SKM-1 (cell line): ENCODE results near the gene HDAC4.

Experiments
- DNase-seq: peaks from one replicate; lab custom pipeline; 2025; ENCODE audit not compliant: unreplicated experiment; lab: John Stamatoyannopoulos, UW

HDAC4 gene

DNA sequence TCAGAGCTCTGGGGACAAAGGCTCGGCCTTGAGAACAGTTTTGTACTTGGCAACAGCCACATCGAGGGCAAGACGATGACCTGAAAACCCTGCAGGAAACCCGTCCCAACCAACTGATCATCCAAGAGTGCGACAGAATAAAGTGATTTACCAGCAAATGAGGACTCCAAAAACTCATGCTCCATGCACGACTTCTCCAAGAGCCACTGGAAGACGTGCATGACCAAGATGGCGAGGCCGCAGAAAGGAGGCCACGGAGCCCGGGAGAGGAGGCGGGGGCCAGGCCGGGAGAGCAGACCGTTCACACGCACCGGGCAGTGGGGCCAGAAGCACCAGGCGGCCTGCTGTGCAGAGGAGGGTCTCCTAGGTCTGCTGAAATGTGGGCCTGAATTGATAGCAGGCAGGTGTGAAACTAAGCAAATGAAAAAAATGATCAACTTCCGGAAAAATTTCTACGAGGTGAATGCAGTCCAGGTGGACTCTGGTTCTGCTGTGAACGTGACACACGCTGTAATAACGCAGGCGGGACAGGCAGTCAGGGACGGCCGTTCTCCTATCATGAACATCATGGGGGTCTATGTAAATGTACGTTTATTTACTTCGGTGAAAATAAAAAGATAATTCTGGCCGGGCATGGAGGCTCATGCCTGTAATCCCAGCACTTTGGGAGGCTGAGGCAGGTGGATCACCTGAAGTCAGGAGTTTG, 252.2 kb downstream of the HDAC4 start:
- DNase-seq = no peak

DNA sequence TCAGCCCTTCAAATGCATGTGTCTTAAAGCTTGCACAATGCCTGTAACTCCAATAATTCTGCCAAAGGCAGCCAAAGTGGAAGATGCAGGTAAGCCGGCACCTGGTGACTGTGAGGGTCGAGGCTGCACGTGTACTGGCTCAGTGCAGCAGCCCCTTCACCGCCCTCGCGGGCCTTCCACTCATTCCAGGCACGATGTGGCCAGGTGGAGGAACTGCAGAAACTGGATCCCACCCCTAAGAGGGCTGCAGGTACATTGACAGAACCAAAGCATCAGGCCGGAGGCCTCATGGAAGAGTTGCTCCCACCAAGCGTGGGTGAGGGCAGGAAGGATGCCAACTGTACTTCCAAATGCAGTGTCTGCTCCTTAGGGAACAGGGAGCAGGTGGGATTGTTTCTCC, 253.4 kb downstream of the HDAC4 start:
- no peak for DNase-seq

DNA sequence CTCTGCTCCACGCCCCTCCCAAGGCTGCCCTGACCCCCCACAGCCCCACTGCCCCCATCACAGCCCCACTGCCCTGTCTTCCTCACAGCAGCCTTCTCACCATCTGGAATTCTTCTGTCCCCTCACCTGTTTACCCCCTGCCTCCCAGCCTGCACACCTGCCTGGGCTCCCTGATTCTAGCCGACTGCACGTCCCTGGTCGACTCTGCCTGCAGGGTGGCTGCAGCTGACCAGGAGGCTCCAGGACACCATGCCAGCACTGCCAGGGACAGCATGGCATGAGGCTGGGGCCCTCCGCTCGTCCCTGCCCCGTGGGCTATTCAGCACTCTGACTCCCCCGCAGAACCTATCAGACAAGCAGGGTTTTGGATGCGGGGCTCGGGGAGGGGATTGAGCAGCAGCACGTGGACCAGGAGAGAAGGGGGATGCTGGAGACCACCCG, 254.1 kb downstream of the HDAC4 start:
- DNase-seq = no peak

DNA sequence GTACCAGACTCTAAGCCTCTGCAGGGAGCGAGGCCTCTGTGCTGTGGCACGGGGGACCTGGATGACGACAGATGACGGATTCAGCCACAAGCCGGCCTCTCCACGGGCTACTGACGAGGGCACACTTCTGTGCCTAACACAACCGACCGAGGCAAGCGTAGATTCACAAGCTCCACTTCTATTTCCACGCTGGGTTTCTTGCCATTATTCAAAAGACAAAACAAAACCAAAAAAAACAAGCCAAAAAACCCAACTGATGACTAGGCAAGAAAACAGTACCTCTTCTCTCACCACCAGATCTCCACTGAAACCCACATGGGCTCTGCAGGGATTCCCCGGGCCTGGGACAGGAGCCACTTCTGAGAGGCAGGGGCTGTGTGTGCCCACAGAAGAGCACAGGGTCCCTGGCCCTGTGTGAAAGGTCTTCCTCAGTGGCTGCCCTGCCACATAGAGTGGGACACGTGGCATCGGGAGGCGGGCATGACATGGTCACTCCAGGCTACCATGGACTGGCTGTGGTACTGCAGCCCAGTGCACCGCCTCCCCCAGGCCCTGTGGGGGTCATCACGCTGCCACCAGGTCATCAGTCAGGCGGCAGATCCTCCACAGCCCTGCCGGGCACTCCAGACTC, 254.7 kb downstream of the HDAC4 start:
- DNase-seq = no peak

DNA sequence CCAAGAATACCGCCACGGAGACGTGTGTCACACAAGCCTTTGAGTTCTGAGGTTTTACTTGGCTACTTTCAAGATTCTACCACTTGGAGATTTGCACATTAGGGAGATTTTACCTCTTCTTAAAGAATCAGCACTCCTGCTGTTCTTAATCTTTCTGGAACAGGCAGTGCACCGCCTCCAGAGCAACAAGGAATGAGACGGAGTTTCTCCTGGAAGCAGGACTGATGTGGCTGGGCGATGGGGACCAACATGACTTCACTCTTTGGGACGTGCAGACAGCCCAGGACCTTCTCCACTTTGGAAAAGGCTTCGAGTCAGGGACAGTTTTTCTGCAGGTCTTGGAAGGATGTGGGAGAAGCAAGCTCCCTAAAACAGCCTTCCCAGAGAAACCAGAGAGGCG, 255.2 kb downstream of the HDAC4 start:
- DNase-seq = no peak

DNA sequence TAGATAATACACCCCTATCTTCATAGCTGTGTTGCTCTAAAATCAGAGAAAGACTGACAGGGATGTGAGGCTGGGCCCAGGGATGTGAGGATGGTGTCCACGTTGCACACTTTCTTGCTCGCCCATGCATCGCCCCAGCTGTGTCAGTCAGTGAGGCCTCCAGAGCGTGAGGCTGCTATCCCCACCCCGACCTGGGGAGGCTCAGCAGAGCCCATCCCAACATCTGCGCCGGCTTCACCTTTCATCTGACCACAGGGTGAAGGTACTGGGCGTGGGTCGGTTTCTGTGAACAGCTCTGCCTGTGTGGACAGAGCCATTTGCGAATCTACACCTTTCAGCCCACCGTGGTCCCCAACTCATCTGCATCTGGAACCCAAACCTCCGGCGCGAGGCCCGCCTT, 255.7 kb downstream of the HDAC4 start:
- no peak for DNase-seq

DNA sequence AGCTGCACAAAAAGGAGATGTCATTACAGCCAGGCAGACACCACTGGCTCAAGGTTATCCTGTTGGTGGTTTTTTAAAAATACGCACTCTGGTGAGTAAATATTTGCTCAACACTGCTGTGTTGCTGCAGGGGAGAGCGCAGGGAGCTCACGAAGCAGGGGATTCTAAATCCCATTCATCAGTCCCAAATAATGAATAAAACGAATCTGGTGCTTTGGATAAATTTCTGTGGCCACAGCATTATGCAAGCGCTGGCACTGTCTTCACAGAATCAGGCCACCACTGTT, 256.2 kb downstream of the HDAC4 start:
- no peak for DNase-seq

DNA sequence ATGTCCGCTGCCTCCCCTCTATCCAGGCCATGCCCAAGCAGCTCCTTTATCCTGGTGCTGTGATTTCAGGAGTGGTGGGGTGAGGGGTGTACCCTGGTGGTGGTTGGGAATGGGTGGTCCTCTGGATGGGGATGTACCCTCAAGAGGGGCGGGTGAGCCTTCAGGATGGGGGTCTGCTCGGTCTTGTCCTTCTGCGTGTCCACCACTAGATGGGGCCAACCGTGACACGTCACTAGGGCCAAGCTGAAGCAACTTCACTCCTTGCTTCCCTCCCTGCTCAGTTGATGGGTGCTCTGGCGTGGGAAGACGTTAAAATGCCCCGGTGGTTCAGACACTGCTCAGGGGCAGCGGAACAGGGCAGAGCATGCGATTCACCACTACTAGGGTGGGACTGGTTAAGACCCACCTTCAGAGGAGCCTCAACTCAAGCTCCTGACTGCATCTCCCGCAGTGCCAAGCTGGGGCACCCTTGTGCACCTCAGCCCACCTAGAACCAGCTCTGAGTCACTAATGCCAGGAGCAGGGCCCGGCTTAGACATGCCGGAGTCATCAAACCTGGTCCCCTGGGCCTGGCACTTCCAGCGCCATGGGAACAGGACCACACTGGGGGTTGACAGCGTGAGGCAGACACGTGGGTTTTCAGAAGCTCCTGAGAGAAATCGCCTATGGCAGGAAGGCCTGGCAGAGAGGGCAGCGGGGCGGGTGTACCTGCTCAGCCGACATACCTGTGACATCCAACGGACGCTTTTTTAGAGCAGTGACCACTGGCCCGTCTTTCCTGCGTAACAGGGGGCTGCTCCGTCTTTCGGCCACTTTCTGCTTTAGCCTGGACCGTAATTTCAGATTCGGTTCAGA, 256.7 kb downstream of the HDAC4 start:
- DNase-seq = no peak

DNA sequence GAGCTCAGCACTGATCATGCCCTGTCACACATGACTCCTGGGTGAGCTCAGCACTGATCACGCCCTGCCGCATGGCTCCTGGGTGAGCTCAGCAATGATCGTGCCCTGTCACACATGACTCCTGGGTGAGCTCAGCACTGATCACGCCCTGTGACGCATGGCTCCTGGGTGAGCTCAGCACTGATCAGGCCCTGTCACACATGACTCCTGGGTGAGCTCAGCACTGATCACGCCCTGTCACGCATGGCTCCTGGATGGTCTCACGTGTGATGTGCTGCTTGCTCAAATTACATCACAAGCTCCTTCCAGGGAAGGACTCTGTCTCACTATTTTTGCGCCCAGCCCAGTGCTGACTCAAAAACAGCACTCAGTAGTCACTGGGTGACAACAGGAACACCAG, 258.0 kb downstream of the HDAC4 start:
- DNase-seq = no peak

DNA sequence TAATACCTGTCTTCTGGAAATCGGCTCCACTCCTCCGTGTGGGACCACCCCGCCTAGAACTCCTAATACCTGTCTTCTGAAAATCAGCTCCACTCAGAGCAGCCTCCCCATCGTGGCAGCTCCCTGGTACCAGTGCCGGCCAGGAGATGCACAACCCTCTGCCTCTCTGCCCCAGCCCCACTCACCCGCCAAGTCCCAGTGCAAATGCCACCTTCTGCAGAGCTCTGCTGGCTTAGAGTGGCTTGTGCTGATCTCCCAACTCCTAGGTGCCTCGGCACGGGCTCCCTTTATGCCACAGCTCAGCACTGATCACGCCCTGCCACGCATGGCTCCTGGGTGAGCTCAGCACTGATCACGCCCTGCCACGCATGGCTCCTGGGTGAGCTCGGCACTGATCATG, 258.5 kb downstream of the HDAC4 start:
- no peak for DNase-seq

DNA sequence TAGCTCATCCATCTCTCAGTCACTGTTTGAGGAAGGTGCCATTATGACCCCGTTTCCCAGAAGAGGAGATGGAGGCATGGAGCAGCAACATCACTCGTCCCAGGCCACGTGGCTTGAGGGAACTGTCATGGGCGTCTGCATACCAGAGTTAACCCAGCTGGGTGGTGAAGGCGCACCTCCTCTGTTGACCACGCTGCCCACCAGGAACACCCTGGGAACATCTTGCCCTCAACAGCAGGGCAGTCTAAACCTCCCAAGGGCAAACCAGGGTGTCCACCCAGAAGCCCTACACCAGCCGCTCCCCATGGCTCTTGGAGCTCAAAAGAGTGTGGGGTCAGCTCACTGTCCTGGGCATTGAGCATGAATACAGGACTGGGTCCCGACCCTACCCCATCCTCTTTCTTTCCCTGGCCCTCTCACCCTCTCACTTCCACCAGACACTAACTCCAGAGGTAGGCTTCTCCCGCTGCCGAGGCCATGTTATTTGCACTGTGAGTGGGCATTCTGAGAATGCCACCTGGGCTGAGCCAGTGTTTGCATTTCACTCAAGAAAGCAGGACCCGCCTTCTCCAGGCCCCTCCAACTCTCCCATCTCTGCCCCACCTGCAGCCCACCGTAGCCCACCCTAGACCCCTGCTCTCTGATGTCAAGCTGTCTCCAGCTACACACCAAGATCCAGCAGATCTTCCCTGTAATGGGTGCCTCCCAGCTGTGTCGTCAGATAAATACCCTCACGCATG, 259.6 kb downstream of the HDAC4 start:
- no peak for DNase-seq

DNA sequence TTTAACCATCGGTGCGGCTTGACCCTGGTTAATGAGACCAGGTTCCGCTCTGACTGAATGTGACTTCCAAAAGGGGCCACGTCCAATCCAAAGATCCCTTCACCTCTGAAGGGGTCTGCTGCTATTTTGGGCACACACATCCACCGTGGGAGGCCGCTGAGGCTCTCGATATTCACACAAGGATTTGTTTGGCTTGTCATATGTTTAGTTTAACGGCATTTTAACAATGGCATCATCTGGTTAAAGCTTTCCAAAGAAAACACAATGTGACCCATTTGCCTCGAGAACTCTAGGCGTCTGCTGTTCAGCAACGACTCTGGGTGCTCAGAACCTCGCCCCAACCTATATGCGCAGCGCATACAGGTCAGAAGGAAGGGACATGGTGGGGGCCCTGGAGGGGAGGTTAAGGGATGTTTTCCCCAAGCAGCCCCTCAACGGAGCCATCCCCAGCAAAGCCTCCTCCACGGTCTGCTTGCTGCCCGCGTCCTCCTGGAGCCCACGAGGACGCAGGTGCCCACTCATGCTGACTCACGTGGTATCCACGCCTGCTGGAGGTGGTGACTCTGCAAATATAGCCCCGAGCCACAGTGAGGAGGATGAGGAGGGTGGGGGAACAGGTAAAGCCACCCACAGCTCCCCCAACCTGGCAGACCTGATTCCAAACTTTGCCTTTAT, 260.3 kb downstream of the HDAC4 start:
- no peak for DNase-seq

DNA sequence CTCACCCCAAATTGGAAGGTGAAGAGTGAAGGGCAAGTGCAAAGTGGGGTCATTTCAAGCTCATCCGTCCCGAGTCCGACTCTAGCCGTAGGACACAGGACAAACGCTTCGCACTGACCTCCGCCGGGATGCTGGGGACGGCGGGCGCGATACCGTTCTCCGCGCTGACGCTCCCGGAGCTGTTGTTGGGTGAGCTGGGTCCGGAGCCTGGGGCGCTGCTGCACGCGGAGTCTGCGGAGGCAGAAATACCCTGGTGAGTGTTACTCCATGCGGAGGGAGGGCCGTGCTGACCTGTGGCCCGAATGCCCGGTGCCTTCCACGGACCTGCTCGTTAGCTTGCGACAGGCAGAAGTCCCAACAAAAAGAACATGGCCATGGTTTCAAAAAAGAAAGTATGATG, 261.3 kb downstream of the HDAC4 start:
- DNase-seq = no peak

DNA sequence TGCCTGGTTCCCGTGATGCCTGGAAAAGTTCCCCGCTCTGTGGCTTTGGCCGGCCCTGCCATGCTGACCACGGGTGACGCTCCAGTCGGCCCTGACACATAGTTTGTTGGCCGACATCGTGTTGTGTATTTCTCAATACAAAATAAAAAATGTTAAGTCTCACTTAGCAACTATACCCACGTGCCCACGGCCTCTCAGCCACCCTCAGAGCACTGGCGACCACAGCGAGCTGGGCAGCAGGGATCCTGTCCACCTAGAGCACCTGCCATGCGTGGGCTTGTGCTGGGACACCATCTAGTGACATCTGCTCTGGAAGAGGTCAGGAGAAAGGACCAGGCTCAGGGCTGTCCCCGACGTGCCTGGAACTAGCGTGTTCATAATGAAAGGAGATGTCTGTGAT, 261.7 kb downstream of the HDAC4 start:
- DNase-seq = no peak

DNA sequence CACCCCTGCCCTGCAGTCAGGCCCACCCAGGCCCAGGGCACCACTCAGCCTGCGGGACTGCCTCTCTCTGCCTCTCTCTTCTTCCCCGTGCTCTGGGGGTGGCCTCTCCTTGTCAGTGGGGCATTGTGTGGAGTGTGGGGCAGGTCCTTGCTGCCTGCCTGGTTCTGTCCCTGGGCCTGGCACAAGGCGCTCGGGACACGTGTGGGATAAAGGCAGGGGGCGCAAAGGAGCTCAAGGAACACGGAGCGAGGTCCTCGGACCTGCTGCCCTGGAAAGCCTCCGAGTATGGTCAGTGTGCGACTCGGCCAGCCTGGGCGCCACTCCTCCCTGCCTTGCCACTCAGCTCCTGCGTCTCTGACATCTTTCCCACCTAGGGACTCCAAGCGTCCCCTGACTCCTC, 262.2 kb downstream of the HDAC4 start:
- DNase-seq = no peak

DNA sequence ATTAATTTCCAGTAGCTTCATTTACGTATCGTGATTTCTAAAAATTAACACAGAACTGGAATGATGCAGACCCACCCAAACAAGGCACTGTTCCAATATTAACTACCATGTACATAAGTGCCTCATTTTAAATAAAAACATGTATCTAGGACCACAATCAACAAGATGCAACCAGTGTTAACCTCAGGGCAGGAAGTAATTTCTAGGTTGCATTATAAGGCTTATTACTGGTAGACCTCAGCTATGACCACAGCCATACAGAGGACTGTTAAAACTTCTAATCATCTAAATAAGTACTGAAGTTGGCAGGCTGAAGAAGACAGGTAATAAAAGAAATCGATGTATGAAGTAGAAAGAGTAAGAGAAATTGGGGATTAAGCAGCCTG, 262.9 kb downstream of the HDAC4 start:
- DNase-seq = no peak

DNA sequence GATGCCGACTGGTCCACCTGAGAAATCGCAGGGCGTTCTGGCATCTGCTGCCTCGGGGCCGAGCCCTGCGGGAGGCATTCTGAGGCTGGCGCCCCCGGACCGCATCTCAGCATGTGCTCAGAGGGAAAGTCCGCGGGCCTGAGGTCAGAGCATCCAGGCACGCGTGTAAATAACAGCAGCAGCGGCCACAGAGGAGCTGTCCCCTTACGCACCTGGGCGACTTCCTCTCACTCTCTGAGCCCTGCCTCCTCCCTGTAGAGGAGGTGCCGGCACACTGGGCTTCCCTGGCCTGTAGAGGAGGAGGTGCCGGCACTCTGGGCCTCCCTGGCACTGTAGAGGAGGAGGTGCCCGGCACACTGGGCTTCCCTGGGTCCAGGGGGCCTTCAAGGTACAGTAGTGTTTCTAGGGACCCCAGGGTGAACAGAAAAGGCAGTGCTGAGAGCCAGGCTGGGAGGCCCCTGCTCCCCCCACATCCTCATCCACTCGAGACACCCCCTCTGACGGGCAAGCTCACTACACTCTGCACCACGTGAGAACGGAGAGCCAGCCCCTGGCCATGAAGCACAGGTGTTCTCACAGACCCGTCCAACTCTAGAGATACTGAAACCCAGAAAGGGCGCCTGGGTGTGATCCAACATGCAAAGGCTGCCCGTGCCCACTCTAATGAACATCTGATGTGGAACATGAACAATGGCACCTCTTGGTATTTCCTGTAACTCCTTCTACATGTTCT, 263.5 kb downstream of the HDAC4 start:
- no peak for DNase-seq

DNA sequence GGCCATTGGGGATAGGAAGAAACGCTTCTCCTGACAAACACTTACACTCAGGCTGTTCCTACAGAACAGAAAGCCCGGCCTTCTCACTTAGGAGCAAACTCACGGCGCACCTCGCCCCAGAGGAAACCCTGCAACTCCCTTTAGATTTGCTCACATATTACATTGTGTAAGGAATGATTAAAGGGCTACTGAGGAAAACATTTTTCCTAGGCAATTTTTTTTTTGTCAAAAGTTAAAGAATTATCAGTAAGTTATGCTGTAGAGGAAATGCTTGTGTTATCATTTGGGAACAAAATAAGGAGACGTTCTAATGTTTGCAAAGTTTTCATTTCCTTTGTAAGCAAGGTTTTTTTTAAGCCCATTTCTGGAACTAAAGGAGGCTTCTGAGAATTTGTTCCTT, 264.1 kb downstream of the HDAC4 start:
- DNase-seq = no peak

DNA sequence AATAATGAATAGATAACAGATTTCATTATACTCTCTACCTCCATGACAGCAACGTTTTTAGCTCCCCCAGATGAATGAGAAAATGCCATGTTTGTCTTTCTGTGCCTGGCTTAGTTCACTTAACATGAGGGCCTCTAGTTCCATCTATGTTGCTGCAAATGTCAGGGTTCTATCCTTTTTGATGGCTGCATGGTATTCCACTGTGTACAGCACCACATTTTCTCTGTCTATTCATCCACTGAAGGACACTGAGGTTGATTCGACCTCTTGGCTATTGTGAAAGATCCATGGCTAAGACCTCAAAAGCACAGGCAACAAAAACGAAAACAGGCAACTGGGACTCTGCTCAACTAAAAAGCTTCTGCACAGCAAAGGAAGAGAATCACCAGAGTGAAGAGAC, 264.6 kb downstream of the HDAC4 start:
- DNase-seq = no peak

DNA sequence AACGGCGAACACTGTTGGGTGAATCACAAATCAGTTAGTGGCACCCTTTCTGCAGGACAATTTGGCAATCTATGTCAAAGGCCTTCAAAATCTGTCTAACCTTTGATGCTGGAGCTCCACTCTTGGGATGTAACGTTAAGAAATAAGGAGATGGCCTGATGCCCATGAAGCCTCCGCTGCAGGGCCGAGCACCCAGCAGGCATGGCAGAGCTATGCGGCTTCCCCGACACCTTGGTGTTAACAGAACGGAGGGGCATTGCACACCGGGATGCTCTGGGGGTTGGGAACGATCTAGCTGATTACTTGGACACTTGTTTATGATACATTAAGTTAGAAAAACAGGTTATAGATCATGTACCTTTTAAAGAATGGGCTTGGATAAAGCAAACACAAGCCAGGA, 265.3 kb downstream of the HDAC4 start:
- no peak for DNase-seq
